RWPE2 (cell line): Measurements from ENCODE around the gene ARHGAP8.

ENCODE experiments used
- ATAC-seq: fragments of 200-7000 bp; cut with Tn5 transposase; 3 replicates; pipeline ENCODE4 v1.9.1; 2021; ENCODE audit warnings: low read depth
- DNase-seq: peaks from one replicate; pipeline ENCODE4 v3.0.0-alpha.2; 2020; ENCODE audit warnings: low spot score
- H3K27ac ChIP-seq: fragments of 450-650 bp; 2 replicates; pipeline ENCODE4 v1.5.1; 2017; ENCODE audit warnings: mild to moderate bottlenecking; ENCODE audit not compliant: poor library complexity, severe bottlenecking
- H3K27me3 ChIP-seq: fragments of 250-450 bp; sonication (Bioruptor Pico); 2 replicates; pipeline ENCODE4 v1.5.1; 2021; ENCODE audit warnings: mild to moderate bottlenecking, moderate library complexity; ENCODE audit not compliant: insufficient read depth, poor library complexity, severe bottlenecking
- H3K36me3 ChIP-seq: fragments of 250-450 bp; sonication (Bioruptor Pico); 2 replicates; pipeline ENCODE4 v1.5.1; 2020; ENCODE audit warnings: low read depth, mild to moderate bottlenecking, moderate library complexity
- H3K4me1 ChIP-seq: fragments of 250-450 bp; sonication (Bioruptor Pico); 2 replicates; pipeline ENCODE4 v1.5.1; 2021; ENCODE audit warnings: mild to moderate bottlenecking, moderate library complexity; ENCODE audit not compliant: insufficient read depth, poor library complexity, severe bottlenecking
- H3K4me3 ChIP-seq: fragments of 250-450 bp; sonication (Bioruptor Pico); 2 replicates; pipeline ENCODE4 v1.5.1; 2021; ENCODE audit warnings: mild to moderate bottlenecking, moderate library complexity; ENCODE audit not compliant: severe bottlenecking
- H3K9me3 ChIP-seq: fragments of 250-450 bp; sonication (Bioruptor Pico); 2 replicates; pipeline ENCODE4 v1.5.1; 2021; ENCODE audit warnings: mild to moderate bottlenecking, moderate library complexity; ENCODE audit not compliant: severe bottlenecking
- TF ChIP-seq, protein P1 (sequence below): fragments of 450-650 bp; IDR thresholded peaks from one replicate; pipeline ENCODE4 v1.5.1; 2017; ENCODE audit warnings: mild to moderate bottlenecking, moderate library complexity; ENCODE audit not compliant: poor library complexity, severe bottlenecking

Gene ARHGAP8

DNA sequence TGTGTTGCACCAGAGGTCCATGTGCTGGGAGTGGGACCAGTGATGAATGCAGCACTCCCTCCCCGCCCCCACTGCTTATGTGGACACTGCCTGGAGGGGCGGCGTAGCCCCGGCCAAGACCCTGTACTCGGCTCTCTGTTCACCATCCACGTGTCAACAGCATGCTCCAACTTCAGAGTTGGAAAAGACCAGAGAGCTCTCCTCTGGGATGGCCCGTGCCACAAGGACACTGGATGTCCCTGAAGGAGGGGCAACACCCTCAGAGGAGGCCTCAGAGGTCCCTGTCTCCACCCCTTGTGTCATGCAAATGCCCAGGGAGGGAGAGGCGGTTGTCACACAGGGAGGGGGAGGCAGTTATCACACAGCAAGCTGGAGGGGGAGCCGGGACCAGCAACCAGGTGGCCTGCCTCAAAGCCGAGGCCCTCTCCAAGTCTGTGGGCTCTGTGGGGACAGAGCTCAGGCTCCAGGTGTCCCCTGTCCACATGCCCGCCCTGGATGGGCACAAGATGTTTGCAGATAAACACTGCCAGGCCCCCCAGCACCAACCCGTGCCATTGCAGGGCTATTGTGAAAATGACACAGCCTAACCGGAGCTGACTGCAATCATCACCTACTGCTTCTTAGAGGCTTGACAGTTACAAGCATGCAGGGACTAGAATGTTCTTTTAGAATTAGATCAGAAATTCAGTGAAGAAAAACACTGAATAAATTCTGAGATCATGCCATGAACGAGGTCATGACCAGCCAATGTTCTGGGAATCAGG lies 136.3 kb downstream of the ARHGAP8 start:
- no peak overlapping the region for H3K27ac ChIP-seq
- no peaks in the 10 kb centered on the region for H3K4me1 ChIP-seq
- H3K9me3 ChIP-seq: no peaks in the 10 kb centered on the region
- no peak for DNase-seq
- H3K27me3 ChIP-seq: no peaks in the 10 kb centered on the region
- TF ChIP-seq, protein P1, sequence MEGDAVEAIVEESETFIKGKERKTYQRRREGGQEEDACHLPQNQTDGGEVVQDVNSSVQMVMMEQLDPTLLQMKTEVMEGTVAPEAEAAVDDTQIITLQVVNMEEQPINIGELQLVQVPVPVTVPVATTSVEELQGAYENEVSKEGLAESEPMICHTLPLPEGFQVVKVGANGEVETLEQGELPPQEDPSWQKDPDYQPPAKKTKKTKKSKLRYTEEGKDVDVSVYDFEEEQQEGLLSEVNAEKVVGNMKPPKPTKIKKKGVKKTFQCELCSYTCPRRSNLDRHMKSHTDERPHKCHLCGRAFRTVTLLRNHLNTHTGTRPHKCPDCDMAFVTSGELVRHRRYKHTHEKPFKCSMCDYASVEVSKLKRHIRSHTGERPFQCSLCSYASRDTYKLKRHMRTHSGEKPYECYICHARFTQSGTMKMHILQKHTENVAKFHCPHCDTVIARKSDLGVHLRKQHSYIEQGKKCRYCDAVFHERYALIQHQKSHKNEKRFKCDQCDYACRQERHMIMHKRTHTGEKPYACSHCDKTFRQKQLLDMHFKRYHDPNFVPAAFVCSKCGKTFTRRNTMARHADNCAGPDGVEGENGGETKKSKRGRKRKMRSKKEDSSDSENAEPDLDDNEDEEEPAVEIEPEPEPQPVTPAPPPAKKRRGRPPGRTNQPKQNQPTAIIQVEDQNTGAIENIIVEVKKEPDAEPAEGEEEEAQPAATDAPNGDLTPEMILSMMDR: no peak
- H3K4me3 ChIP-seq: no peak overlapping the region
- H3K36me3 ChIP-seq: no peaks in the 10 kb centered on the region
- no peak for ATAC-seq

DNA sequence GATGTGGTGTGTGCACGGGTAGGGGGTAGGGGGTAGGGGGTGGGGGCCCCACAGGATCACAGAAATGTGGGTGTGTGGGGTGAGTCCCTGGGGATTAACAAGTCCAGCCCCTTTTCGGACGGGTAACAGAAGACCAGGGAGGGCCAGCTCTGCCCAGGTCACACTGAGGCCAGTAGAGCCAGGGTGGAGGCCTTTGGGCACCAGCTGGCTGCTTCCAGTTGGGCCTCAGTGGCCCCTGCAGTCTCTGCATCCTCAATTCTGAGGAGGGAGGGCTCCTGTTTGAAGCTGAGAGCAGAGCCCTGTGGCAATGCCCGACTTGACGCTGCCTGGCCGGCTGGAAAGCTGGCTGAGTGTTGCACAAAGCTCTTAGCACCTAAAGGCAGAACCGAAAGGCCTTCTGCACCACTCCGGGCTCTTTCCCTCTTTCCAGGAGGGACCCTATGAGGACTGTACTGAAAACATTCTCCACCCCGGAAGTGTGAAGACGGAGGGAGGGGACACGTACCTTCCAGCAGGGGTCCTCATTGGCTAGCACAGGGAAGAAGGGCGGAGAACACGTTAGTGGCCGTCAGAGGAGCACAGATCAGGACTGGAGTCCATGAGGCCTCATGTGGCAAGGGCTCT lies 137.0 kb downstream of the ARHGAP8 start:
- Histone ChIP-seq H3K27me3 (no peaks in the 10 kb centered on the region), H3K9me3 (no peaks in the 10 kb centered on the region), H3K27ac (no peak overlapping the region), H3K36me3 (no peaks in the 10 kb centered on the region), H3K4me3 (no peak overlapping the region), H3K4me1 (no peaks in the 10 kb centered on the region)
- TF ChIP-seq, protein P1: no peak
- ATAC-seq: no peak
- DNase-seq: no peak

DNA sequence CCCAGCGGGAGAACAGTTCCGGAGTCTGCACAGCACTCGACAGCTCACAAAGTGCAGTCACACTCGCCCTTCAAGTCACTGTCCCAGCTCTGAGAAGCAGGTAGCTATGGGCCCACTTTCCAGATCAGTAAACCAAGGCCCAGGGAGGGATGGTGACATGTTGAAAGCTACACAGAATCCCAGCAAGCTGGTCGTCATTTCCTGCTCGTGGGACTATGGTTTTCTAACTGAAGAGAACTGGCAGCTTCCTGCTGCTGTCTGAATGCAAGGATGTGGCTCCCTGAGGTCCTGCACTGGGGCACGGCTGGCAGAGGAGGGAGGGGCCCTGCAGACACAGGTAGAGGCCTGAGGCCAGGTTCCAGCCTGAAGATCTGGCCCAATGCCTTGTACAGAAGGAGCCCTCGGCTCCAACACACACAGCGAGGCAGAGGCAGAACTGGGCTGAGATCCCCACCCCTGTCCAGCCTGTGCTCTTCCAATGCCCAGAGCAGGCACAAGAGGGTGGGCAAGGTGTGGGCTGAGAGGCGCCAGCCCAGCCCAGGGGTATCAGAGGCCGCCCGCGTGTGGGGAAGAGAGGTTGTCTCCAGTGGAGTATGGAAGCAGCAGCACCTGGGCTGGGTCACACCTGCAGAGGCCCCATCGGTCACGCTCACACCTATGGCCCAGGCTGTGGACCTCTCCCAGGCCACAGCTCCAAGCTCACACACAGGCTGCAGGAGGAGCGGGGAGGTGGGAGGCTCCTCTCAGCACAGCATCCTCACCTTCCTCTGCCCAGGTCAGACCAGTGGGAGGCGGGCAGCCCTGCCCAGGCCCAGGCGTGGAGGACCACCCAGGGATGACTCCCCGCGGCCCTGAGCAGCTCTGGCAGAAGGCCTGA lies 138.3 kb downstream of the ARHGAP8 start:
- DNase-seq: no peak
- Histone ChIP-seq H3K9me3 (no peaks in the 10 kb centered on the region), H3K27me3 (no peaks in the 10 kb centered on the region), H3K27ac (no peak overlapping the region), H3K4me1 (no peaks in the 10 kb centered on the region), H3K4me3 (no peak overlapping the region), H3K36me3 (no peaks in the 10 kb centered on the region)
- TF ChIP-seq, protein P1: no peak
- 0 out of 3 replicates have a peak, but pooled peaks have one; percentile 11 for ATAC-seq

DNA sequence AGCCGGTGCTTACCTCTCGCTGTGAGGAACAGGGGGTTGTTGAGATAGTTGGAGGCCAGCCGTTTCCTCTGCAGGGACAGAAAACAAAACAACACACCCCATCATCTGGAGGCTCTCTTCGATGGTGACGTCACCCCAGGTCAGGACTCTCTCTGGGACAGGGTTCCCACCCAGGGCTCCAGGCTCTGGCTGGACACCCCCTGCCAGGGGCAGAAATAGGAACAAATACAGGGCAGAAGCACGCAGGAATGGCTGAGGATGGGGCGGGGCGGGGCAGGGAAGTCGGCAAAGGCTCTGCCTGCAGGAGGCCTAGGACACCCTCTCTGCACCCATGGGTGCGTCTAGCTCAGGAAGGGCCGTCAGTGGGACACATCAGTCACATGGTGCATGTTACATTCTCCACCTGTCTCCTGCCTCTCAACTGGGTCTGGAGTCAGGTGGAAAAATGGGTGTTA lies 138.9 kb downstream of the ARHGAP8 start:
- DNase-seq: no peak
- H3K27me3 ChIP-seq: no peaks in the 10 kb centered on the region
- TF ChIP-seq, protein P1: no peak

More for the DNA sequence above, 138.9 kb downstream of the ARHGAP8 start:
- Histone ChIP-seq H3K4me3 (no peak overlapping the region), H3K36me3 (no peaks in the 10 kb centered on the region), H3K9me3 (no peaks in the 10 kb centered on the region), H3K4me1 (no peaks in the 10 kb centered on the region), H3K27ac (no peak overlapping the region)
- ATAC-seq: no peak
